GM13976 (cell line): ENCODE results near the gene CR1.
"Not testable (repeated sequence)": the region's sequence is repeated elsewhere in the genome, so short reads cannot be mapped to it uniquely, and the experiment has no call there.

Experiments used
- DNase-seq: peaks from one replicate; pipeline ENCODE4 v3.0.0; 2012; ENCODE audit warnings: low spot score
- in situ Hi-C: fragments of 300-500 bp; cut with MboI; formaldehyde crosslinking; loops from one replicate; pipeline ENCODE4 v1.12.0; 2022; ENCODE audit warnings: low sequenced_read_pairs, mixed read lengths, inconsistent platforms; ENCODE audit not compliant: unreplicated experiment
- TF ChIP-seq, protein P1 (sequence below): IDR thresholded peaks from 2 replicates; pipeline ENCODE4 v1.5.1; 2012; ENCODE audit warnings: borderline replicate concordance, mild to moderate bottlenecking; ENCODE audit not compliant: insufficient read depth; ENCODE audit errors: extremely low read depth, missing control alignments, control extremely low read depth

CR1 gene

DNA sequence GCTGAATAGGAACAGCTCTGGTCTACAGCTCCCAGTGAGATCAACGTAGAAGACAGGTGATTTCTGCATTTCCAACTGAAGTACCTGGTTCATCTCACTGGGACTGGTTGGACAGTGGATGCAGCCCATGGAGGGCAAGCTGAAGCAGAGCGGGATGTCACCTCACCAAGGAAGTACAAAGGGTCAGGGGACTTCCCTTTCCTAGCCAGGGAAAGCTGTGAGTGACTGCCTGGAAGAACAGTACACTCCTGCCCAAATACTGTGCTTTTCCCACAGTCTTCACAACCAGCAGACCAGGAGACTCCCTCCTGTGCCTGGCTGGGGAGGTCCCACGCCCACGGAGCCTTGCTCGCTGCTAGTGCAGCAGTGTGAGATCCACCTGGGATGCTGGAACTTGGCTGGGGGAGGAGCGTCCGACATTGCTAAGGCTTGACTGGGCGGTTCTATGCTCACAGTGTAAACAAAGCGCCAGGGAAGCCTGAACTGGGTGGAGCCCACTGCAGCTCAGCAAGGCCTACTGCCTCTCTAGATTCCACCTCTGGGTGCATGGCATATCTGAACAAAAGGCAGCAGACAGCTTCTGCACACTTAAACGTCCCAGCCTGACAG, 163.7 kb downstream of the CR1 start:
- DNase-seq, result no peak
- in situ Hi-C loops, result no loop called here
- TF ChIP-seq, protein P1, sequence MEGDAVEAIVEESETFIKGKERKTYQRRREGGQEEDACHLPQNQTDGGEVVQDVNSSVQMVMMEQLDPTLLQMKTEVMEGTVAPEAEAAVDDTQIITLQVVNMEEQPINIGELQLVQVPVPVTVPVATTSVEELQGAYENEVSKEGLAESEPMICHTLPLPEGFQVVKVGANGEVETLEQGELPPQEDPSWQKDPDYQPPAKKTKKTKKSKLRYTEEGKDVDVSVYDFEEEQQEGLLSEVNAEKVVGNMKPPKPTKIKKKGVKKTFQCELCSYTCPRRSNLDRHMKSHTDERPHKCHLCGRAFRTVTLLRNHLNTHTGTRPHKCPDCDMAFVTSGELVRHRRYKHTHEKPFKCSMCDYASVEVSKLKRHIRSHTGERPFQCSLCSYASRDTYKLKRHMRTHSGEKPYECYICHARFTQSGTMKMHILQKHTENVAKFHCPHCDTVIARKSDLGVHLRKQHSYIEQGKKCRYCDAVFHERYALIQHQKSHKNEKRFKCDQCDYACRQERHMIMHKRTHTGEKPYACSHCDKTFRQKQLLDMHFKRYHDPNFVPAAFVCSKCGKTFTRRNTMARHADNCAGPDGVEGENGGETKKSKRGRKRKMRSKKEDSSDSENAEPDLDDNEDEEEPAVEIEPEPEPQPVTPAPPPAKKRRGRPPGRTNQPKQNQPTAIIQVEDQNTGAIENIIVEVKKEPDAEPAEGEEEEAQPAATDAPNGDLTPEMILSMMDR, result no peak

DNA sequence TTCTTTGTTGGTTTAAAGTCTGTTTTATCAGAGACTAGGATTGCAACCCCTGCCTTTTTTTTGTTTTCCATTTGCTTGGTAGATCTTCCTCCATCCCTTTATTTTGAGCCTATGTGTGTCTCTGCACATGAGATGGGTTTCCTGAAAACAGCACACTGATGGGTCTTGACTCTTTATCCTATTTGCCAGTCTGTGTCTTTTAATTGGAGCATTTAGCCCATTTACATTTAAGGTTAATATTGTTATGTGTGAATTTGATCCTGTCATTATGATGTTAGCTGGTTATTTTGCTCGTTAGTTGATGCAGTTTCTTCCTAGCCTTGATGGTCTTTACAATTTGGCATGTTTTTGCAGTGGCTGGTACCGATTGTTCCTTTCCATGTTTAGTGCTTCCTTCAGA, 165.5 kb downstream of the CR1 start:
- in situ Hi-C loops, DNase-seq: not testable (repeated sequence)

DNA sequence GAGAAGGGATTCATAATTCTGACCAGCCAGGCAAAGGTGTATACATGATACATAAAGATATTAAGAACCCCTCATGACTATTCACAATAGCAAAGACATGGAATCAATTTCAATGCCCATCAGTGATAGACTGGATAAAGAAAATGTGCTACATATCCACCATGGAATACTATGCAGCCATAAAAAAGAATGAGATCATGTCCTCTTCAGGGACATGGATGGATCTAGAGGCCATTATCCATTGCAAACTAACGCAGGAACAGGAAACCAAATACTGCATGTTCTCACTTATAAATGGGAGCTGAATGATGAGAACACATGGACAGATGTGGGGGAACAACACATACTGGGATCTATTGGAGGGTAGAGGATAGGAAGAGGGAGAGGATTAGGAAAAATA, 170.4 kb downstream of the CR1 start:
- in situ Hi-C loops, result no loop called here
- DNase-seq, result no peak
- TF ChIP-seq, protein P1, result no peak

DNA sequence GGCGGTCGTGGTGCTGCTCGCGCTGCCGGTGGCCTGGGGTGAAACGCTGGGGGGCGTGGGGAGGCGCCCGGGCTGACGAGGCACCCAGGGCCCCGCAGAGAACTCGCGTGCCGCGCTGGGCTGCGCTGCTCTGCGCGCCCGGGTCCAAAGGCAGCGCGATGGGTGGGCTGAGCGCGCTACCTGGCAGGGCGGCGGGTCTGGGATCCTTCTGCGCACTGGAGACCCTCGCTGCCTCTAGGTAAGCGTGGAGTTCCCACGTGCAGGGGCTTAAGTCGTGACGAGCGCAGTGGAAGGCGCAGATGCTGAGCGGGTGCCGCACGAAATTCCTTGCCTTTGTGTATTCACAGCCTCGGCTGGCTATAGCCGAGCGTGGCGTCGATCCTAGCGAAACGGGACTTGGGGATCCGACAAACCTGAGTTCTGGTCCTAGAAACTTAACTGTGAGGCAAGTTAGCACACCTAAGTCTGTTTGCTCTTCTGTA, 173.6 kb downstream of the CR1 start:
- in situ Hi-C loops, result no loop called here
- no peak for DNase-seq
- TF ChIP-seq, protein P1, result no peak

DNA sequence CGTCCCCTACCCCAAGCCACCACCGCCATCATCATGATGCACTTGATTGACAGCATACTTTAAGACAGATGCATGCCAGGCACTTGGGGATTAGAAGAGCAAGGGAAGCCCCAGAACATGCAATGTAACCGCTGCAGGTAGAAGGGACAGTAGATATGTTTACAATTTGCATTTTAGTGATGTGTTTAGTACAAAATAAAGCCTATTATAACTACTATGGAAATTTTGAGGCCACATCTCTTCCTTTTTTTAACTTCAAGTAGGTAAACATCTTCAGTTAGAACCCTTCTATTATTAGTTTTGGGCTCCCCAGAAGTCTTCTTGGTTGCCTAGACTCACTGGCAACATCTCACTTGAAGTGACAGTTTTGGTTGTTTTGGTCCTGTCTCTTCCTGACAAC, 174.2 kb downstream of the CR1 start:
- no peak for DNase-seq
- in situ Hi-C loops, result no loop called here
- TF ChIP-seq, protein P1, result no peak

DNA sequence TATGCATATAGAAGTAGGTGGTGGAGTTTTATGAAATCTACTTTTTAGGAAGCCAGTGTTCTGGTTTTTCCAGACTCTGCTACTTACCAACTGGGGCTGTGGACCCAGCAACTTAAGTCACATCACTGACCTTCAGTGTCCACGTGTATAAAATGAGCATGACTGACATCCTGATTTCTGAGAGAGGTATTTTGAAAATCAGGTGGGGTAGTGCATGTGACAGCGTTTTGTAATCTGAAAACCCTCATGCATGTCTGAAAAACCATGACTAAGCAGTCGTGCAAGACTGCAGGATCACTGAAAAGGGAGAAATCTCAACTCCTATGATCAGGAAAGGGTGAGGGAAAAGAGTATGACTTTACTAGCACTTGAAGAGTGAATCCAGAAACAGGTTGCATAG, 175.0 kb downstream of the CR1 start:
- in situ Hi-C loops, result no loop called here
- TF ChIP-seq, protein P1, result no peak

DNA sequence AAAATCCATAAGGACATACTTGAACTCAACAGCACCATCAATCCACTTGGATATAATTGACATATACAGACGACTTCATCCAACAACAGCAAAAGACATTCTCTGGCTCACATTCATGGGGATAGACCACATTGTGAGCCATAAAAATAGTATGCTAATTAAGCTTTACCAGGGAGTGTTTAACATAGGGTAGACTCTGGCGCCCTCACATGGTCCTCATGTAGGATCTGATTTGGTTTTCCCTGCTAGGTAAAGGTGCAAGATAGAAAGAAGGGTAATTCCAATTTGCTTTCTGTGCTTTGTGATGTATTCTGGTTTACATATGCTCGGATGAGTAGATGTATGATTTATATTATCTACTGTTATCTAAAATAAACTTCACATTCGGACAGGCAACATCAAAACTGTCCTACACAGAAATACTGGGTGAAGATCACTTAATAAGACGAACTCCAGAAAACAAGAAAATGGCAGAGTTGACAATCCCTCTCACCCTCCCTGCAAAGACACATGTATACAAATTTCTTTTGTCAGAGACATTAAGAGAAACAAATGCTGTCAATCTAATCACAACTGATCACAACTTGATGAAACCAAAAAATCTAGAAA, 176.7 kb downstream of the CR1 start:
- in situ Hi-C loops, result no loop called here

More for the DNA sequence above, 175.0 kb downstream of the CR1 start:
- DNase-seq, result no peak

More for the DNA sequence above, 176.7 kb downstream of the CR1 start:
- peak; percentile 36 for DNase-seq
- TF ChIP-seq, protein P1, result peak; percentile 59
